GM12875 (cell line): ENCODE measurements around the gene SLC38A10.

ENCODE experiments used
- H3K4me3 ChIP-seq: one replicate; pipeline ENCODE4 v1.5.1; 2011; ENCODE audit warnings: low read depth, low read length, control low read depth
- CTCF ChIP-seq: IDR thresholded peaks from 2 replicates; pipeline ENCODE4 v1.5.1; 2011; ENCODE audit warnings: low read depth, mild to moderate bottlenecking, control low read depth, inconsistent platforms, low read length, moderate library complexity, borderline replicate concordance; ENCODE audit not compliant: insufficient read depth

Gene SLC38A10

GRCh38 chr17:81247339-81247990, 47.6 kb downstream of the SLC38A10 start:
- no peak for TF ChIP-seq CTCF
- no peak overlapping the region for H3K4me3 ChIP-seq

- no peak overlapping the region for H3K4me3 ChIP-seq
- TF ChIP-seq CTCF, result no peak
Measured at GRCh38 chr17:81246679-81247338, 48.3 kb downstream of the SLC38A10 start.

- H3K4me3 ChIP-seq, result no peak overlapping the region
- no peak for TF ChIP-seq CTCF
Measured at GRCh38 chr17:81246343-81246670, 48.8 kb downstream of the SLC38A10 start.

- H3K4me3 ChIP-seq, result no peak overlapping the region
- no peak for TF ChIP-seq CTCF
Measured at GRCh38 chr17:81245665-81246342, 49.3 kb downstream of the SLC38A10 start.

- no peak for TF ChIP-seq CTCF
- H3K4me3 ChIP-seq, result no peak overlapping the region
Measured at GRCh38 chr17:81245024-81245664, 50.0 kb downstream of the SLC38A10 start.

- TF ChIP-seq CTCF, result no peak
- no peak overlapping the region for H3K4me3 ChIP-seq
Measured at GRCh38 chr17:81244358-81245023, 50.6 kb downstream of the SLC38A10 start.
